Pancreas (tissue), 10 donors: ENCODE results near the gene TSPAN15. TPM values are rescaled to one million over a fixed set of nuclear protein-coding genes. Genes with fewer than 3 reads are reported as not detected.
"Not testable (repeated sequence)": the region's sequence is repeated elsewhere in the genome, so short reads cannot be mapped to it uniquely, and the experiment has no call there.

Experiments
- ATAC-seq, 4 donors: fragments of 200-7000 bp; cut with Tn5 transposase; one replicate each; pipeline versions ENCODE4 v1.8.0 to v1.9.1; 2020; ENCODE audit warnings: mild to moderate bottlenecking in 4 of 4, moderate library complexity in 4 of 4
- DNase-seq, 6 donors: peaks; one replicate each; pipeline ENCODE4 v3.0.0-alpha.2; 2020
- FAIRE-seq: peaks from 2 replicates; lab custom pipeline; 2012; peaks lifted over from hg19 to GRCh38; lab: Jason Lieb, UNC
- H3K27ac ChIP-seq, 4 donors: fragments of 200-600 bp; sonication (generic); 1 replicate in 3 of 4; 2 replicates in 1 of 4; pipeline versions ENCODE4 v1.5.0 to v1.8.0; 2020
- H3K27me3 ChIP-seq, 4 donors: fragments of 200-600 bp; one replicate each; pipeline ENCODE4 v1.8.0; 2021
- H3K36me3 ChIP-seq, 3 donors: fragments of 200-600 bp; sonication (generic) in 1 of 3; one replicate each; pipeline versions ENCODE4 v1.5.0 to v1.8.0; 2020 to 2021
- H3K4me1 ChIP-seq, 3 donors: fragments of 200-600 bp; one replicate each; pipeline ENCODE4 v1.8.0; 2021
- H3K4me3 ChIP-seq, 4 donors: fragments of 200-600 bp; sonication (generic) in 2 of 4; one replicate each; pipeline versions ENCODE4 v1.5.0 to v1.8.0; 2020 to 2021
- H3K9me3 ChIP-seq, 4 donors: fragments of 200-600 bp; one replicate each; pipeline ENCODE4 v1.8.0; 2021
- WGBS, 2 donors: extraction: QIAGEN DNeasy Blood & Tissue Kit; methylation state at CpG; one replicate each; pipeline ENCODE4 v1.1.7; 2013; 5-methylcytosine and 5-hydroxymethylcytosine counted together
- intact Hi-C, 3 donors: fragments of 100-400 bp; cut with DNase I; formaldehyde crosslinking; loops; one replicate each; pipeline versions ENCODE4 v1.11.1 to v1.14.2; 2022
- polyA plus RNA-seq, 2 donors: library from polyadenylated mRNA; stranded (reverse); fragments of 200-250 nt; gene quantifications; one replicate each; pipeline ENCODE4 v1.2.3, GENCODE V29; 2013
- total RNA-seq, 6 donors: library from RNA; stranded (reverse); fragmentation: NEBNext Ultra II Directional in 4 of 6; extraction: Animal tissue kit (Norgen Biotek cat#: 25700) in 4 of 6; gene quantifications; one replicate each; pipeline versions ENCODE4 v1.2.1 to v1.2.4, GENCODE V29; 2021 to 2023
- TF ChIP-seq, protein P1 (sequence below), 4 donors: fragments of 200-600 bp; sonication (generic) in 3 of 4; IDR thresholded peaks; one replicate each; pipeline versions ENCODE4 v1.5.0 to v1.8.0; 2021; ENCODE audit warnings: antibody characterized with exemption in 4 of 4
- donor health status: healthy with polysubstance abuse.
- donor health status: DM: no; HTN: no; CAD: no; lungs with moderate emphysema.
- donor health status: DM: no; HTN: no; CAD: no.
- donor health status: control.
- donor health status: control.
- donor health status: Bipolar disorder and iron deficiency.
- donor health status: DM: yes; HTN: yes; CAD: no.
- donor health status: DM: no; HTN: no; CAD: no.
- donor health status: DM: no; HTN: no; CAD: no.
- donor health status: DM: yes; HTN: yes; CAD: no.

TSPAN15 gene
- total and polyA plus RNA-seq, 8 donors, result 10.9 to 49.2 (median 17.6) TPM

DNA sequence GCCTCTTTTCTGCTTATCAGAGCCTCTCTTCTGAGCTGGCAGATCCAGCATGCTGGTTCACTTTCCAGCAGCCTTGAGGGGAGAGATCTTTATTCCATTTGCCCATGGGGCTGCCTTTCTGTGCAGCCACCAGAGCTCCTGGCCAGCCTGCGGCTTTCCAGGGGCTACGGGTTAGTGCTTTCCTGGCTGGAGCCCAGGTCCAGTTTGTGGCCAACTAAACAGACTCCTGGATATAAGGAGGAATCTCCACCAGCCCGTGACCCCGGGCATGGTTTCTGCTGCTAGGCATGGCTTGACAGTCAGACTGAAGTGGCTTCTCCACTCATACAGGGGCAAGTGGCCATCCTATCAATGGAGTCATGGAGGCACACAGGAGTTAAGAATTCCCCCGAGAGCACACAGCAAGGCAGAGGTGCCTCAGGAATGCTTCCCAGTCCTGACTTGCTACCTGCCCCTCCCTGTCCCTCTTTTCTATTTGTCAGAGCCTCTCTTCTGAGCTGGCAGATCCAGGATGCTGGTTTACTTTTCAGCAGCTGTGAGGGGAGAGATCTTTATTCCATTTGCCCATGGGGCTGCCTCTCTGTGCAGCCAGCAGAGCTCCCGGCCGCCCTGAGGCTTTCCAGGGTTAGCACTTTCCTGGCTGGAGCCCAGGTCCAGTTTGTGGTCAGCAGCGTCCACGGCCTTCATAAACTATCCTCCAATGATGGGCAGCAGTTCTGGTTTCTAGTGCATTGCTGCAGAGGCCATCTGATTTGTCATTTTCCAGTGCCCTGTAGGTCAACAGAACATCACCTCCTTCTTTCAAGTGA lies 35.9 kb downstream of the TSPAN15 start:
- no peak overlapping the region for H3K27ac ChIP-seq
- DNase-seq, result peak in 2 of 6 donors; percentile 24 to 44
- TF ChIP-seq, protein P1, sequence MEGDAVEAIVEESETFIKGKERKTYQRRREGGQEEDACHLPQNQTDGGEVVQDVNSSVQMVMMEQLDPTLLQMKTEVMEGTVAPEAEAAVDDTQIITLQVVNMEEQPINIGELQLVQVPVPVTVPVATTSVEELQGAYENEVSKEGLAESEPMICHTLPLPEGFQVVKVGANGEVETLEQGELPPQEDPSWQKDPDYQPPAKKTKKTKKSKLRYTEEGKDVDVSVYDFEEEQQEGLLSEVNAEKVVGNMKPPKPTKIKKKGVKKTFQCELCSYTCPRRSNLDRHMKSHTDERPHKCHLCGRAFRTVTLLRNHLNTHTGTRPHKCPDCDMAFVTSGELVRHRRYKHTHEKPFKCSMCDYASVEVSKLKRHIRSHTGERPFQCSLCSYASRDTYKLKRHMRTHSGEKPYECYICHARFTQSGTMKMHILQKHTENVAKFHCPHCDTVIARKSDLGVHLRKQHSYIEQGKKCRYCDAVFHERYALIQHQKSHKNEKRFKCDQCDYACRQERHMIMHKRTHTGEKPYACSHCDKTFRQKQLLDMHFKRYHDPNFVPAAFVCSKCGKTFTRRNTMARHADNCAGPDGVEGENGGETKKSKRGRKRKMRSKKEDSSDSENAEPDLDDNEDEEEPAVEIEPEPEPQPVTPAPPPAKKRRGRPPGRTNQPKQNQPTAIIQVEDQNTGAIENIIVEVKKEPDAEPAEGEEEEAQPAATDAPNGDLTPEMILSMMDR (IDR thresholded peaks at IDR 0.05), result no peak

GRCh38 chr10:69488149-69488844 lies 37.0 kb downstream of the TSPAN15 start:
- H3K4me1 ChIP-seq, H3K4me3 ChIP-seq, H3K9me3 ChIP-seq, intact Hi-C loops, DNase-seq, H3K27ac ChIP-seq, H3K36me3 ChIP-seq, FAIRE-seq, ATAC-seq, H3K27me3 ChIP-seq: not testable (repeated sequence)
- WGBS, 2 donors, result 95% methylated on average over 4 of the region's 4 CpGs

More for the DNA sequence above, 35.9 kb downstream of the TSPAN15 start:
- ATAC-seq (no peak), FAIRE-seq (no peak)
- WGBS, 2 donors, result 88 to 91% methylated on average over 9 of the region's 9 CpGs
- H3K9me3 ChIP-seq, result no peaks in the 10 kb centered on the region
- intact Hi-C loops, result no loop called here
- H3K4me3 ChIP-seq, result no peak overlapping the region
- H3K27me3 ChIP-seq, result no peaks in the 10 kb centered on the region
- H3K36me3 ChIP-seq, result no peaks in the 10 kb centered on the region
- H3K4me1 ChIP-seq, result no peaks in the 10 kb centered on the region

GRCh38 chr10:69488856-69489255 lies 37.6 kb downstream of the TSPAN15 start:
- not testable (repeated sequence) for FAIRE-seq

GRCh38 chr10:69489506-69490090 lies 38.3 kb downstream of the TSPAN15 start:
- no peak overlapping the region for H3K27ac ChIP-seq
- H3K4me1 ChIP-seq, result no peaks in the 10 kb centered on the region
- intact Hi-C loops, result loop anchor here in 1 of 3 donors (10.0 kb wide), 1 partner anchor 255 kb away; no protein-coding TSS in a partner anchor
- no peaks in the 10 kb centered on the region for H3K36me3 ChIP-seq
- FAIRE-seq, result no peak
- no peaks in the 10 kb centered on the region for H3K9me3 ChIP-seq
- no peak for DNase-seq
- no peak for ATAC-seq
- no peak overlapping the region for H3K4me3 ChIP-seq
- WGBS, 2 donors, result 96% methylated on average over 9 of the region's 9 CpGs
- no peaks in the 10 kb centered on the region for H3K27me3 ChIP-seq
- TF ChIP-seq, protein P1 (IDR thresholded peaks at IDR 0.05), result no peak

More at GRCh38 chr10:69488856-69489255, 37.6 kb downstream of the TSPAN15 start:
- intact Hi-C loops, ATAC-seq, H3K4me1 ChIP-seq, H3K36me3 ChIP-seq, H3K9me3 ChIP-seq, H3K27ac ChIP-seq, H3K27me3 ChIP-seq, H3K4me3 ChIP-seq, DNase-seq: not testable (repeated sequence)
- 71 to 87% methylated on average over 6 of the region's 6 CpGs for WGBS, 2 donors

GRCh38 chr10:69490876-69491275 lies 39.6 kb downstream of the TSPAN15 start:
- no peaks in the 10 kb centered on the region for H3K9me3 ChIP-seq
- TF ChIP-seq, protein P1 (IDR thresholded peaks at IDR 0.05), result no peak
- H3K27ac ChIP-seq, result no peak overlapping the region
- no peaks in the 10 kb centered on the region for H3K4me1 ChIP-seq
- H3K27me3 ChIP-seq, result no peaks in the 10 kb centered on the region
- FAIRE-seq, result no peak
- no peaks in the 10 kb centered on the region for H3K36me3 ChIP-seq
- intact Hi-C loops, result loop anchor here in 1 of 3 donors (10.0 kb wide), 1 partner anchor 256 kb away; no protein-coding TSS in a partner anchor
- no peak overlapping the region for H3K4me3 ChIP-seq
- no peak for ATAC-seq
- DNase-seq, result no peak
- WGBS, 2 donors, result 86 to 97% methylated on average over 10 of the region's 10 CpGs
